ENCODE results near the gene POP7.
A peak's percentile ranks its signal among the peaks of the same experiment; 100 is the strongest.

POP7 gene

DNA sequence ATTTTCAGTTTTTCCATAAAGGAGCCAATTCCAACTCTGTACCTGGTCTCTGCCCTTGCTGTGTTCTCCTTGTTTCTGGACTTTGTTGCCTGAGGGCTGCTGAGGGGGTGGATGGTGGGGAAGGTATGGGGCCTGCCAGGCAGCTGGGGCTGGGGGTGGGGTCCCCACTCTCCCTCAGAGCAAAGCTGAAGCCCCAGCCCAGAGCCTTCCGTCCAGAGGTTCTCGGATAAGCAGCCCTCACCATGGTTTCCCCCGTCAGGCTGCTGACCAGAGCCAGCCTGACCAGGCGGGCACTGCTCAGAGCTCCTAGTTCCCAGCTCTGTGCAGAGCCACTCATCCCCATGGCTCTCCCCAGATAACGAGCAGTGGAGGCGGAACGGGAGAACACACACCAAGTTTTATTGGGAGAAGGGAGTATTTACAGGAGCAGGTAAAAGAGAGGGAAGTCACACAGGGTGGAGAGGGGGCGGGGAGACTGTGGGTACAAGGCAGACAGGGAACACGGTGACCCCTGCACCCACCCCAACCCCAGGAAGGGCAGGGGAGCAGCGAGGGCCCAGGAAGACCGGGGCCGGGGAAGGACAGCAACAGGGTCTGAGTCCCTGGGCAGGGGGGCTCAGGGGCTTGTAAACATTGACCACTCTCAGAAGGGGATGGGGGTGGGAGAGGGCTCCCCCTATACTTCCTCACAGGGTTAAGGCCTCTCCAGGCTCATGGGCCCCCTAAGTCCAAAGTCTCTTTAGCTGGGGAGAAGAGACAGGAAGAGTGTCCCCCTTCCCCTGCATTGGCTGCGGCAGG, 26.6 kb upstream of the POP7 start:
- no peak for DNase-seq

GRCh38 chr7:100679927-100680575, 25.9 kb upstream of the POP7 start:
- DNase-seq, result no peak

GRCh38 chr7:100680576-100681271, 25.2 kb upstream of the POP7 start:
- DNase-seq, result peak; percentile 32

- DNase-seq, result no peak
Observed at GRCh38 chr7:100681491-100682227, 24.3 kb upstream of the POP7 start.

GRCh38 chr7:100682228-100682741, 23.6 kb upstream of the POP7 start:
- DNase-seq, result no peak

GRCh38 chr7:100682991-100683658, 22.8 kb upstream of the POP7 start:
- DNase-seq, result no peak

- DNase-seq, result no peak
Observed at GRCh38 chr7:100683659-100684533, 22.0 kb upstream of the POP7 start.

- no peak for DNase-seq
Observed at GRCh38 chr7:100684534-100685042, 21.3 kb upstream of the POP7 start.

DNA sequence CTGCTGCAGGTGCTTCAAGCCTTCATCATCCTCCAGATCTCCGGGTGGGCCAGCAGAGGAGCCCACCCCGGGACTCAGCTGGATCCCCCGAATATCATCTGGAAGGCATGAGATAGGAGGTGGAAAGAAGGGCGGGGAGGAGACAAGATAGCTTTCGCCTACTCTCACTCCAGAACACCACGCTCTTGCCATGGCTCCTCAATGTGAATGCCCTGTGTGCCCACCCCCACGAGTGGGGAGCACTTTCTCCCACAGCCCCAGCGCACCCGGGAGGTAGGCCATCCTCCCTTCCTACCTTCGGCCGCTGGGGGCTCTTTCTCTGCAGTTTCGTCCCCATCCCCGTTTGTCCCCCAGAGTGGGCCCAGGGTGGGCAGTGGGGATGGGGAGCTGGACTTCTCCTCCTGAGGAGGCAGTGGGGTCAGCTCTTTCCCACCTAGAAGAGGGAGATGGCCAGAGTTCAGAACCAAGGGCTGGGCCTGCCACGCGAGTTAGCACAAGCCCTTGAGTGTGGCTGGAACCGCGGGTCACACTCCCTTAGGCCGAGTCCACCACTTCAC, 20.8 kb upstream of the POP7 start:
- no peak for DNase-seq

- DNase-seq, result no peak
Observed at GRCh38 chr7:100685631-100686145, 20.2 kb upstream of the POP7 start.

DNA sequence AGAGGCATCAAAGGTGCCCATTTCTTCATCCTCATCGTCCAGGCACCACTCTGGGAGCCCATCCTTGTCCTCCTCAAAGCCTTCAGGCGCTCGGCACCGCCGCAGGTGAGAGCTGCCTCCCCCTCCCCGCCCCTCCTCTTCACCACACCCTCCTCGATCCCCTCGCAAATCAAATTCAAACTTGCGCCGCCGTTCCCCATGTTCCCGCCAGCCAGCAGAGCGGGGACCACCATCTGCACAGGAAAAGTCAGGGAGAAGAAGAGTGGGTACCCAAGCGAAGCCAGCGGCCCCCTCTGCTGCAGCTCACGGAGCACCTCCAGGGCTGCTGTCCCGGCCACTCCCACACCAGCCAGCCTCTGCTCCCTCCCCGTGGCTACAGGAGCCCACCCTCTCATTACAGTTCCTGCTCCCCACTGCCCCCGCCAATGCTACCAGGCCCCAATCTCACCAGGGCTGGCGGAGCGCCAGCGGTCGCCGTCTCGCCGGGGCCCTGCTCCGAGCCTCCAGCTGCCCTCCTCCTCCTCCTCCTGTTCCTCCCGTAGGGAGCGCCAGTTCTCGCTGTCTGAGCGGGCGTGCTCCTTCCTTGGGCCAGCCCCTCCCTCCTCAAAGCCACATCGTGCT, 19.6 kb upstream of the POP7 start:
- no peak for DNase-seq

DNA sequence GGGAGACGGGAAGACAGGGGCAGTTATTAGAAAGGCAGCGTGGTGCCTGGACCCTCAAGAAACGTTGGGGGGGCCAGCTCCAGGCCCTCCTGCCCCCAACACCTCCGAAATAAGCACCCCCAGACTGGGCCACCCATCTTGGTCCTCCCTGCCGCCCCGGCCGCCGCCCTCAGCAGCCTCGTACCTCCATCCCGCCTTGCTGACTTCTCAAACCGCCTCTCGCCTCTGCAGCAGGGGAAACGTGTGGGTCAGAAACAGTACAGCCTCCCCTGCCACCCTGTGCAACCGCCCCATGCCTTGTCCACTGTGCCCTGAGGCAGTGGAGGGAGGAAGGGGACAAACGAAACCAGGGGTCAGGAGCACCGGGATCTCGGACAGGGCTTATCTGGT, 19.1 kb upstream of the POP7 start:
- DNase-seq, result no peak

GRCh38 chr7:100687261-100687660, 18.7 kb upstream of the POP7 start:
- DNase-seq, result no peak

- DNase-seq, result no peak
Observed at GRCh38 chr7:100687751-100688300, 18.1 kb upstream of the POP7 start.

- DNase-seq, result no peak
Observed at GRCh38 chr7:100688326-100688860, 17.5 kb upstream of the POP7 start.

DNA sequence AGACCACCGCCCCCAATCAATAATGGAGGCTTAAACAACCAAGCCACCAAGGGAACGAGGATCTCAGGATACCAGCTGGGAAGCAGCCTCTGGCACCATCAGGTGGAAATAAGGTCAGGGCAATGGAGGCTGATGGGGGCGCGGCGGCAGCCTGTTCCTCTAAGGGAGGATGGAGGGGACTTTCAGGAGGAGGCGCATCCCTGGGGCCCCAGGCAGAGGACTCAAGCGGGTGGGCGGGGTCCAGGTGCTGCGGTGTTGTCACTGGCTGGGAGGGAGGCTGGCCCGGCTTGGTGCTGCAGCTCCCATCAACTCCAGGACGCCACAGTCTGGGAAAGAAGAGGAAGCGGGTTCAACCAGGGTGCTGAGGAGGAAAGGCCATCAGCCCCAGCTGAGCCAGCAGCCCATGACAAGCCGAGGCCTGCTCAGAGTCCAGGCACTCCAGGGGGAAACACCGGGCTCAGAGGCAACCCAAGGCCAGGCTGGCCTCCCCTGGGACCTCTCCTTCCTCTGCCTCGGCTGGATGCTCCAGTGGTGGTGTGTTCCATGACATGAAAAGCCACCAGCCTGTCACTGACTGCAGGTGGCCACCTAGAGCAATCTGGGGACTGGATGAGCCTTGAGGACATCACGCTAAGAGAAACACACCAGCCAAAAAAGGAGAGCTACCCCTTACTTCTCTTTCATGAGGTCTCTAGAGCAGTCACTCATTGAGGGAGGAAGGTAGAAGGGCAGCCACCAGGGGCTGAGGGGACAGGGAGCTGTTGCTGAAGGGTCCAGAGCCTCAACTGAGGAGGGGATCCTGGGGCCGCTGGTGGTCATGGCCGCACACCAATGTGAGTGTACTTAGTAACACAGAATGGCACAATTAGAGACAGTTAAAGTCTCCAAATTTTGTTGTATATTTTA, 16.4 kb upstream of the POP7 start:
- DNase-seq, result no peak

DNA sequence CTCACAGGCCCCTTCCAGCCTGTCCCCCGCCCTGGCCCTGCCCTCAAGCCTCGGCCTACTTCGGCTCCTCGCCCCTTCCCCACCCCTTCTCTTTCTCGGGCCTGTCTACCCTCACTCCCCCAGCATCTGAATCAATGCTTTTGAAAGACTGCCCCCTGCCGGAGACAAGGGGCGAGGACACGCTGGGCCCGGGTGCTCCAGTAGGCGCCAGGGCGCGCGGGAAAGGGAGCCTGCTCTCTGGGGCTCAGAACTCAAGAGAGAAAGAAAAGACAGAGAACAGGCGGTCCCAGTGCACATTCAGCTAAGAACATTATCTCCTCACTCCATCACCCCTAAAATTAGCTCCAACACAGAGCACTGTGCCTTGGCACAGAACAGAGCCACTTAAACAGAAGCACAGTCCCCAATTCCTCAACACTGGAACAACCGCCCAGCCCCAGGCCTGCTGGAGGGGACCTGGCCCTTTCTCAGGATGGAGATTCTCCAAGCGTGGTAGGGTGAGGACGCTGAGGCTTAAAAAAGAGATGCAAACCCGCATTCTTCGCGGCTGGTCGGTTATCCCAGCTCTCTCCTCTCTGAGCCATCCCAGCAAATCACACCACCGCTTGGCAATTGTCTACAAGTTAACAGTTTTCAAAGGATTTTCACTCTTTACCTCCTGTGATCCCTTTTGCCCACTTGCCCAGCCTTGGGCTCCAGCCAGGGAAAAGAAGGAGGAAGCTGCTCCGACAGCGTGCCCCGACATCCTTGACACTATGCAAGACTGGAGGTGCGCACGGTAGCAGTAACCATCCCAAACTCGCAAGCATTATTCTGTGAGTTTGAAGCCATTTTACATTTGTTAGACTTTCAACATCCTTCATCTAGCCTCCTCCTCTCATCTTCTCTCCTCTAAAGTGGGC, 14.0 kb upstream of the POP7 start:
- DNase-seq, result peak; percentile 86

Measured in CD4-positive, alpha-beta T cell treated with Interleukin-12 subunit alpha and Interleukin-12 subunit beta, for 1 hour (primary cell).